Astrocyte of the spinal cord (primary cell): ENCODE data around the gene FDX2.

Experiments used
- DNase-seq: peaks from one replicate; pipeline ENCODE4 v3.0.0; 2011; ENCODE audit warnings: low read depth, low spot score
- H3K4me3 ChIP-seq: 2 replicates; pipeline ENCODE4 v1.5.1; 2011; ENCODE audit warnings: low read depth, mild to moderate bottlenecking, low read length, moderate library complexity
- CTCF ChIP-seq: IDR thresholded peaks from 2 replicates; pipeline ENCODE4 v1.5.1; 2012; ENCODE audit warnings: low read depth, mild to moderate bottlenecking, low read length, inconsistent platforms
- in situ Hi-C: cut with HindIII; loops from 2 replicates; pipeline ENCODE4 v1.10.0; 2017; ENCODE audit warnings: low sequenced_read_pairs

The FDX2 gene

DNA sequence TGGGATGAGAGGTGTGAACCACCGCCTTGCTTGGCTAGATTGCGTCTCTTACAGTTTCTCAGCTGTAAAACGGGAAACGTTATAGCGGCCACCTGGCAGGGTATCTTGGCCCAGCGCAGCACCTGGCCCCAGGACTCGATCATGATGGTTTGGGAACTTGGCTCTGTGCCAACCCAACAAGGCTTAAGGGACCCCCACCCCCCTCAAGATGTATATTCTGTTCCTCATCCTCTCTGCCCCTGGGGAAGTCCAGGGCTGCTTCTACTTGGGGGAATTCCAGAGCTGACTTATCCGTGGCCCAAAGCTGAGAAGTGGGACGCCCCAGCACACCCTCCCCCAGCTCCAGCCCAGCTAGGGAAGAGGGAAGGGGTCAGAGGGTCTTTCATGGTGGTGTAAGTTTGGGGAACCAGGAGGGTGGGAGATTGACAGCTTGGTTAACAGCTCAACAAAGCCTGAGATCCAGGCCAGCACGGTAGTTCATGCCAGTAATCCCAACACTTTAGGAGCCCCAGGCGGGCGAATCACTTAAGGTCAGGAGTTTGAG lies 44.2 kb downstream of the FDX2 start:
- in situ Hi-C loops: no loop called here
- no peak overlapping the region for H3K4me3 ChIP-seq
- TF ChIP-seq CTCF: no peak
- no peak for DNase-seq

DNA sequence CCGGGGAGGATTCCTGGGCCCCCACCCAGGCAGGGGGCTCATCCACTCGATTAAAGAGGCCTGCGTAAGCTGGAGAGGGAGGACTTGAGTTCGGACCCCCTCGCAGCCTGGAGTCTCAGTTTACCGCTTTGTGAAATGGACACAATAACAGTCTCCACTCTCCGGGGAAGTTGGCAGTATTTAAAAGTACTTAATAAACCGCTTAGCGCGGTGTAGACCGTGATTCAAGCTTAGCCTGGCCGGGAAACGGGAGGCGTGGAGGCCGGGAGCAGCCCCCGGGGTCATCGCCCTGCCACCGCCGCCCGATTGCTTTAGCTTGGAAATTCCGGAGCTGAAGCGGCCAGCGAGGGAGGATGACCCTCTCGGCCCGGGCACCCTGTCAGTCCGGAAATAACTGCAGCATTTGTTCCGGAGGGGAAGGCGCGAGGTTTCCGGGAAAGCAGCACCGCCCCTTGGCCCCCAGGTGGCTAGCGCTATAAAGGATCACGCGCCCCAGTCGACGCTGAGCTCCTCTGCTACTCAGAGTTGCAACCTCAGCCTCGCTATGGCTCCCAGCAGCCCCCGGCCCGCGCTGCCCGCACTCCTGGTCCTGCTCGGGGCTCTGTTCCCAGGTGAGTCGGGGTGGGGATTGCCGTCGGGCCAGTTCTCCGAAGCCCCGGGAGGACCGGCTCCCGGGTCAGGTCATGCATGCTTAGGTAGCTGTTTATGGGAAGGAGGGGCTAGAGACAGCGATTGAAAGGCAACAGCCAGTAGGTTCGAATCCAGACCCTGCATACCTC lies 45.0 kb downstream of the FDX2 start, which contains the start of gene ICAM1:
ICAM1 (plus strand) TSS at position 505 of the 779 bp plus-strand sequence; CDS start at position 545, 40 bp downstream.
- no peak for TF ChIP-seq CTCF
- peak within 1 kb of the TSS; percentile 21 for H3K4me3 ChIP-seq
- peak; percentile 25 for DNase-seq
- in situ Hi-C loops: no loop called here

DNA sequence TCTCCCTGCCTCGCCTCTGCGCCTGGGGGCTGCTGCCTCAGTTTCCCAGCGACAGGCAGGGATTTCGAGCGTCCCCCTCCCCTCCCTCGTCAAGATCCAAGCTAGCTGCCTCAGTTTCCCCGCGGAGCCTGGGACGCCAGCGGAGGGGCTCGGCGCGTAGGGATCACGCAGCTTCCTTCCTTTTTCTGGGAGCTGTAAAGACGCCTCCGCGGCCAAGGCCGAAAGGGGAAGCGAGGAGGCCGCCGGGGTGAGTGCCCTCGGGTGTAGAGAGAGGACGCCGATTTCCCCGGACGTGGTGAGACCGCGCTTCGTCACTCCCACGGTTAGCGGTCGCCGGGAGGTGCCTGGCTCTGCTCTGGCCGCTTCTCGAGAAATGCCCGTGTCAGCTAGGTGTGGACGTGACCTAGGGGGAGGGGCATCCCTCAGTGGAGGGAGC lies 45.6 kb downstream of the FDX2 start:
- H3K4me3 ChIP-seq: peak overlapping the region; percentile 21
- TF ChIP-seq CTCF: no peak
- DNase-seq: no peak
- in situ Hi-C loops: no loop called here

DNA sequence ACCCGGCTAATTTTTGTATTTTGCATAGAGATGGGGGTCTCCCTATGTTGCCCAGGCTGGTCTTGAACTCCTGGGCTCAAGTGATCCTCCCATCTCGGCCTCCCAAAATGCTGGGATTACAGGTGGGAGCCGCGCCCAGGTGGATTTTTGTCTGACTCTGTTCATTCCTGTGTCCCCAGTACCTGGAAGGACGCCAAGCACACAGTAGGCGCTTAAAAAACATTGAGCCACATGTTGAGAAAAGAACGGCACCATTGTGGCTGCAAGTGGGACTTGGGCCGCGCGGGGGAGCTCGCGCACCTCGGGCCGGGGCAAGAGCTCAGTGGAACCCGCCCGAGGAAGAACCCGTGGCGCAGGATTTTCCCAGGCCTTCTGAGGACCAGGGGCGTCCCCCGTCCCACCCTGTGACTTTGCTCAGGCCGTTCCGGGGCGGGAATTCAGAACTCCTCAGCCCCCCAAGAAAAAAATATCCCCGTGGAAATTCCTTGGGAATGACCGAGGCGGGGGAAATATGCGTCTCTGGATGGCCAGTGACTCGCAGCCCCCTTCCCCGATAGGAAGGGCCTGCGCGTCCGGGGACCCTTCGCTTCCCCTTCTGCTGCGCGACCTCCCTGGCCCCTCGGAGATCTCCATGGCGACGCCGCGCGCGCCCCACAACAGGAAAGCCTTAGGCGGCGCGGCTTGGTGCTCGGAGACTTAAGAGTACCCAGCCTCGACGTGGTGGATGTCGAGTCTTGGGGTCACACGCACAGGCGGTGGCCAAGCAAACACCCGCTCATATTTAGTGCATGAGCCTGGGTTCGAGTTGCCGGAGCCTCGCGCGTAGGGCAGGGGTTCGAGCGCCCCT lies 46.3 kb downstream of the FDX2 start:
- peak; percentile 74 for DNase-seq
- in situ Hi-C loops: no loop called here
- peak overlapping the region; percentile 14 for H3K4me3 ChIP-seq
- peak; percentile 95 for TF ChIP-seq CTCF

- in situ Hi-C loops: no loop called here
- H3K4me3 ChIP-seq: no peak overlapping the region
- TF ChIP-seq CTCF: no peak
- DNase-seq: no peak
Measured at GRCh38 chr19:10268071-10268470, 47.7 kb downstream of the FDX2 start.

GRCh38 chr19:10266706-10267105 lies 49.1 kb downstream of the FDX2 start:
- TF ChIP-seq CTCF: no peak
- in situ Hi-C loops: no loop called here
- no peak for DNase-seq

More at GRCh38 chr19:10266706-10267105, 49.1 kb downstream of the FDX2 start:
- no peak overlapping the region for H3K4me3 ChIP-seq
